Measurements from ENCODE around the gene TMEM217. TPM values are rescaled to one million over a fixed set of nuclear protein-coding genes. Genes with fewer than 3 reads are reported as not detected.

Gene TMEM217
- total and polyA plus RNA-seq, 2 of the 8 experiments (the other 6 are each of a cell fraction or from before 2014, with no cell fraction given), result 0.60 to 1.1 TPM

GRCh38 chr6:37239950-37240713 is 17.8 kb downstream of the TMEM217 start:
- H3K23me2 ChIP-seq (ENCODE audit: low read depth, low read length), result no peaks in the 10 kb centered on the region
- H3K27me3 ChIP-seq (replicated peaks in 1 of 4; ENCODE audit: control insufficient read depth in 3 of 4, extremely low read depth in 1 of 4, insufficient read depth in 3 of 4, low read length in 3 of 4), result no peaks in the 10 kb centered on the region
- H3K9ac ChIP-seq (replicated peaks in 1 of 4; ENCODE audit: extremely low read depth in 1 of 4, low read depth in 3 of 4, low read length in 3 of 4), result no peak overlapping the region
- H3K4ac ChIP-seq (replicated peaks; ENCODE audit: insufficient read length, low read depth, low read length), result no peak overlapping the region
- no peak overlapping the region for H3K23ac ChIP-seq (ENCODE audit: insufficient read length)
- no peak overlapping the region for H4K91ac ChIP-seq (replicated peaks; ENCODE audit: insufficient read length, low read length)
- H3K4me1 ChIP-seq (replicated peaks in 1 of 4; ENCODE audit: control insufficient read depth in 3 of 4, insufficient read depth in 4 of 4, low read length in 3 of 4), result no peaks in the 10 kb centered on the region
- H2BK5ac ChIP-seq (ENCODE audit: low read depth, low read length), result no peak overlapping the region
- no peak for FAIRE-seq
- H4K8ac ChIP-seq (ENCODE audit: extremely low read depth, insufficient read depth, low read length), result no peak overlapping the region; the same call in 1 of the 2 replicates
- H2BK120ac ChIP-seq (replicated peaks; ENCODE audit: low read depth, low read length), result no peak overlapping the region
- H2AFZ ChIP-seq (ENCODE audit: low read length), result no peak overlapping the region
- H3K79me1 ChIP-seq (ENCODE audit: low read depth, low read length), result no peaks in the 10 kb centered on the region
- ChIA-PET CTCF (ENCODE audit: partially characterized antibody) (interaction anchor here (0.6 to 1.4 kb wide), 2 partner anchors 15 to 218 kb away, joined by 3 read pairs; no protein-coding TSS in a partner anchor), POLR2A (ENCODE audit: partially characterized antibody) (no interaction called here)
- H3K9me3 ChIP-seq (ENCODE audit: insufficient read depth in 2 of 2, low read depth in 1 of 2, low read length in 1 of 2), result no peaks in the 10 kb centered on the region
- H3K4me3 ChIP-seq (ENCODE audit: extremely low read depth in 1 of 4, insufficient read depth in 2 of 4, low read depth in 3 of 4, low read length in 4 of 4), result no peak overlapping the region
- no peaks in the 10 kb centered on the region for H4K20me1 ChIP-seq (replicated peaks in 1 of 2; ENCODE audit: control insufficient read depth in 1 of 2, insufficient read depth in 2 of 2, low read length in 2 of 2)
- no peak overlapping the region for H2BK12ac ChIP-seq (ENCODE audit: low read depth, low read length)
- no peak overlapping the region for H3K4me2 ChIP-seq (ENCODE audit: insufficient read depth in 1 of 2, low read depth in 2 of 2, low read length in 2 of 2)
- H3K79me2 ChIP-seq (ENCODE audit: control insufficient read depth in 1 of 2, insufficient read depth in 2 of 2, low read length in 2 of 2), result no peaks in the 10 kb centered on the region
- no peak overlapping the region for H2AK5ac ChIP-seq (ENCODE audit: low read depth, low read length)
- TF ChIP-seq ZNF274 (IDR thresholded peaks at IDR 0.05; ENCODE audit: borderline replicate concordance, extremely low read depth, low read length) (no peak), SAP30 (IDR thresholded peaks at IDR 0.05; ENCODE audit: insufficient read depth, insufficient replicate concordance, low read length) (no peak), TAF1 (IDR thresholded peaks at IDR 0.05; ENCODE audit: low read depth, low read length) (no peak), SIX5 (IDR thresholded peaks at IDR 0.05; ENCODE audit: low read depth, low read length) (no peak), CBX8 (IDR thresholded peaks at IDR 0.05; ENCODE audit: borderline replicate concordance, low read depth, low read length) (no peak), TEAD4 (IDR thresholded peaks at IDR 0.05; ENCODE audit: low read depth, low read length) (no peak), ASH2L (IDR thresholded peaks at IDR 0.05; ENCODE audit: low read length) (no peak), ATF2 (IDR thresholded peaks at IDR 0.05; ENCODE audit: low read length) (no peak), CBX5 (IDR thresholded peaks at IDR 0.05; ENCODE audit: low read depth, low read length) (no peak)
- no peaks in the 10 kb centered on the region for H3K36me3 ChIP-seq (ENCODE audit: control insufficient read depth in 2 of 4, insufficient read depth in 4 of 4, low read length in 3 of 4)
- no peak overlapping the region for H3K56ac ChIP-seq (replicated peaks; ENCODE audit: insufficient read length, low read depth, low read length)
- no peak overlapping the region for H3K14ac ChIP-seq (ENCODE audit: insufficient read length)
- H2BK15ac ChIP-seq (ENCODE audit: low read length), result no peak overlapping the region
- no peak overlapping the region for H3K18ac ChIP-seq (ENCODE audit: extremely low read depth, low read length)
- WGBS, 2 experiments (ENCODE audit: extremely low coverage in 1 of 2, insufficient coverage in 1 of 2, insufficient read length in 1 of 2, insufficient replicate concordance in 2 of 2, low coverage in 1 of 2, low lambda C conversion rate in 2 of 2, missing lambda C conversion rate in 1 of 2), result 95% methylated on average over 4 of the region's 4 CpGs; no CpG with 5 or more reads in 1 of the 2 experiments
- no peak overlapping the region for H3K27ac ChIP-seq (ENCODE audit: low read depth, low read length)
- no peak overlapping the region for H2BK20ac ChIP-seq (ENCODE audit: low read length)
- DNase-seq (ENCODE audit: low read depth in 1 of 2, low spot score in 2 of 2), result no peak
- H4K5ac ChIP-seq (ENCODE audit: insufficient read length, low read depth, low read length), result no peak overlapping the region
